GM18907 (cell line): ENCODE data around the gene CTDP1.

Source experiments
- ATAC-seq: cut with Tn5 transposase; IDR thresholded peaks from one replicate; pipeline ENCODE4 v1.9.1; 2021; ENCODE audit warnings: mild to moderate bottlenecking, moderate library complexity; ENCODE audit not compliant: unreplicated experiment

CTDP1 gene

GRCh38 chr18:79697178-79697577 lies 17.6 kb downstream of the CTDP1 start:
- no peak for ATAC-seq

- no peak for ATAC-seq
Measured at GRCh38 chr18:79697976-79698375, 18.4 kb downstream of the CTDP1 start.

- no peak for ATAC-seq
Measured at GRCh38 chr18:79698668-79699335, 19.2 kb downstream of the CTDP1 start.

- no peak for ATAC-seq
Measured at GRCh38 chr18:79699653-79700052, 20.1 kb downstream of the CTDP1 start.

- no peak for ATAC-seq
Measured at GRCh38 chr18:79702906-79703305, 23.3 kb downstream of the CTDP1 start.

- no peak for ATAC-seq
Measured at GRCh38 chr18:79704631-79705030, 25.0 kb downstream of the CTDP1 start.

- no peak for ATAC-seq
Measured at GRCh38 chr18:79705272-79705671, 25.7 kb downstream of the CTDP1 start.

GRCh38 chr18:79706006-79706405 lies 26.4 kb downstream of the CTDP1 start:
- ATAC-seq = no peak

- no peak for ATAC-seq
Measured at GRCh38 chr18:79706658-79707057, 27.1 kb downstream of the CTDP1 start.

- ATAC-seq = no peak
Measured at GRCh38 chr18:79707239-79707638, 27.6 kb downstream of the CTDP1 start.

GRCh38 chr18:79707671-79708070 lies 28.1 kb downstream of the CTDP1 start:
- no peak for ATAC-seq

- no peak for ATAC-seq
Measured at GRCh38 chr18:79708412-79708811, 28.8 kb downstream of the CTDP1 start.

GRCh38 chr18:79712206-79712857 lies 32.7 kb downstream of the CTDP1 start:
- ATAC-seq = no peak

- ATAC-seq = no peak
Measured at GRCh38 chr18:79713341-79713740, 33.7 kb downstream of the CTDP1 start.

- ATAC-seq = no peak
Measured at GRCh38 chr18:79714531-79715240, 35.1 kb downstream of the CTDP1 start.

- no peak for ATAC-seq
Measured at GRCh38 chr18:79715280-79715679, 35.7 kb downstream of the CTDP1 start.

GRCh38 chr18:79717059-79717458 lies 37.5 kb downstream of the CTDP1 start:
- ATAC-seq = no peak

GRCh38 chr18:79717555-79718074 lies 38.0 kb downstream of the CTDP1 start:
- ATAC-seq = no peak

GRCh38 chr18:79718126-79718525 lies 38.5 kb downstream of the CTDP1 start:
- no peak for ATAC-seq

GRCh38 chr18:79718878-79719477 lies 39.4 kb downstream of the CTDP1 start:
- ATAC-seq = no peak
